Prostate gland (tissue), 2 donors: ENCODE measurements around the gene TNIP3.

ENCODE experiments used
- CTCF ChIP-seq, 4 experiments: fragments of 200-600 bp in 2 of 4; fragments of 450-650 bp in 2 of 4; sonication (generic) in 2 of 4; IDR thresholded peaks; 1 replicate in 3 of 4; 2 replicates in 1 of 4; pipeline ENCODE4 v1.5.1; 2016 to 2019; ENCODE audit warnings: antibody characterized with exemption in 4 of 4, mild to moderate bottlenecking in 2 of 4, moderate library complexity in 2 of 4
- POLR2AphosphoS5 ChIP-seq: sonication (generic); formaldehyde crosslinking; IDR thresholded peaks from one replicate; pipeline ENCODE4 v1.6.1; 2017; ENCODE audit warnings: antibody characterized with exemption

GRCh38 chr4:121114756-121115155 lies 49.4 kb downstream of the TNIP3 start:
- no peak for TF ChIP-seq CTCF (IDR thresholded peaks at IDR 0.05)
- no peak for TF ChIP-seq POLR2AphosphoS5
